Naive thymus-derived CD8-positive, alpha-beta T cell (primary cell): ENCODE data around the gene TMEM239. TPM values are rescaled to one million over a fixed set of nuclear protein-coding genes. Genes with fewer than 3 reads are reported as not detected.

Experiments used
- ATAC-seq, 2 donors: fragments of 150-1000 bp; cut with Tn5 transposase in 1 of 2; sonication (Bioruptor Pico), chemical (Tn5 transposase) in 1 of 2; 1 replicate in 1 of 2; 2 replicates in 1 of 2; pipeline ENCODE4 v1.10.0; 2021; ENCODE audit warnings: mild to moderate bottlenecking in 2 of 2, moderate library complexity in 2 of 2
- POLR2A ChIA-PET: fragments of 350-600 bp; sonication (Branson Sonifier 250); formaldehyde crosslinking; loops from one replicate; lab custom pipeline; 2021; ENCODE audit warnings: antibody characterized with exemption; lab: Charles Lee
- DNase-seq, 10 donors: peaks; one replicate each; pipeline versions ENCODE4 v3.0.0 to v3.0.0-alpha.2; 2020 to 2022
- H3K27ac Mint-ChIP-seq, 10 donors: one replicate each; pipeline ENCODE4 v1.8.0; 2020 to 2022; ENCODE audit warnings: mild to moderate bottlenecking in 10 of 10, mixed read lengths in 10 of 10, moderate library complexity in 4 of 10, inconsistent platforms in 1 of 10
- H3K27me3 Mint-ChIP-seq, 5 donors: one replicate each; pipeline ENCODE4 v1.8.0; 2021 to 2022; ENCODE audit warnings: mixed read lengths in 5 of 5
- H3K36me3 Mint-ChIP-seq, 3 donors: one replicate each; pipeline ENCODE4 v1.8.0; 2020 to 2022; ENCODE audit warnings: mixed read lengths in 3 of 3, mild to moderate bottlenecking in 2 of 3, inconsistent platforms in 1 of 3
- H3K4me1 Mint-ChIP-seq, 4 donors: one replicate each; pipeline ENCODE4 v1.8.0; 2021 to 2022; ENCODE audit warnings: mixed read lengths in 4 of 4
- H3K4me3 Mint-ChIP-seq, 10 donors: one replicate each; pipeline ENCODE4 v1.8.0; 2020 to 2022; ENCODE audit warnings: mild to moderate bottlenecking in 10 of 10, mixed read lengths in 10 of 10, moderate library complexity in 6 of 10, inconsistent platforms in 1 of 10
- H3K9me3 Mint-ChIP-seq, 9 donors: one replicate each; pipeline ENCODE4 v1.8.0; 2020 to 2022; ENCODE audit warnings: mixed read lengths in 9 of 9, mild to moderate bottlenecking in 3 of 9, inconsistent platforms in 1 of 9, moderate library complexity in 1 of 9
- polyA plus RNA-seq, 3 donors: library from polyadenylated mRNA; unstranded; fragments of 300-500 nt; fragmentation: Illumina TruSeq; gene quantifications; one replicate each; pipeline ENCODE4 v1.2.3, GENCODE V29; 2021
- total RNA-seq, 8 experiments: library from RNA in 2 of 8; stranded (reverse) in 2 of 8; gene quantifications; one replicate each; pipeline ENCODE4 v1.2.3 and lab custom pipeline; 2021 to 2026

The TMEM239 gene
- total and polyA plus RNA-seq, 5 experiments from 2014 or later: not detected

- H3K4me3 Mint-ChIP-seq: no peak overlapping the region
- H3K27me3 Mint-ChIP-seq: no peaks in the 10 kb centered on the region
- H3K9me3 Mint-ChIP-seq: no peaks in the 10 kb centered on the region
- peaks cover 0 to 4% (median 0%) of the 10 kb centered on the region in 3 donors for H3K36me3 Mint-ChIP-seq
- peaks cover 19 to 46% (median 29%) of the 10 kb centered on the region in 4 donors for H3K4me1 Mint-ChIP-seq
- ATAC-seq (no peak), DNase-seq (no peak)
- peak overlapping the region in 3 of 10 donors; percentile 12 to 73 (median 25) for H3K27ac Mint-ChIP-seq
- POLR2A ChIA-PET: no interaction called here
Observed at GRCh38 chr20:2845607-2846006, 29.4 kb downstream of the TMEM239 start.

DNA sequence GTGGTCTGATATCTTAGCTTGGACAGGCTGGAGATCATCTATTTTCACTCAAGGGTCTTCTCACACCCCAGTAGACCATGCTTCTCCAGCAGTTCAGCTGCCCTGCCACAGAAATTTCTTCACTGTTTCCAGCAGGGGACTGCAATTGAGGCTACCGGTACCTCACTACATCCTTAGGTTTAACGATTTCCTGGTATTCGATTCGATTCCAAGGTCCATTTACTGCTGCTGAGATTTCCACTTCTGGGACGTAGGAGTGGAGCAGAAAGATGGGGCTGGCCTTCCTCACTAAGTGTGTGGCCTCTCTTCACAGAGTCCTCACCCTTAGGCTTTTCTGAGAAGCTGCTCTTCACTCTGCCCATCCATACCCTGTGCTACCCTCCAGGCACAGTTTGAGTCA, 30.5 kb downstream of the TMEM239 start:
- Mint-ChIP-seq H3K4me1 (peaks cover 15 to 42% (median 27%) of the 10 kb centered on the region in 4 donors), H3K27ac (peak overlapping the region in 1 of 10 donors; percentile 35), H3K4me3 (no peak overlapping the region), H3K36me3 (peaks cover 0 to 4% (median 0%) of the 10 kb centered on the region in 3 donors), H3K27me3 (no peaks in the 10 kb centered on the region), H3K9me3 (no peaks in the 10 kb centered on the region)
- ATAC-seq: no peak
- no peak for DNase-seq
- POLR2A ChIA-PET: no interaction called here

GRCh38 chr20:2847802-2848201, 31.6 kb downstream of the TMEM239 start:
- Mint-ChIP-seq H3K4me1 (peaks cover 20 to 52% (median 35%) of the 10 kb centered on the region in 4 donors), H3K27me3 (no peaks in the 10 kb centered on the region), H3K9me3 (no peaks in the 10 kb centered on the region), H3K27ac (peak overlapping the region in 2 of 10 donors; percentile 10 to 39), H3K36me3 (peaks cover 0 to 4% (median 0%) of the 10 kb centered on the region in 3 donors), H3K4me3 (no peak overlapping the region)
- POLR2A ChIA-PET: no interaction called here
- ATAC-seq (no peak), DNase-seq (no peak)

DNA sequence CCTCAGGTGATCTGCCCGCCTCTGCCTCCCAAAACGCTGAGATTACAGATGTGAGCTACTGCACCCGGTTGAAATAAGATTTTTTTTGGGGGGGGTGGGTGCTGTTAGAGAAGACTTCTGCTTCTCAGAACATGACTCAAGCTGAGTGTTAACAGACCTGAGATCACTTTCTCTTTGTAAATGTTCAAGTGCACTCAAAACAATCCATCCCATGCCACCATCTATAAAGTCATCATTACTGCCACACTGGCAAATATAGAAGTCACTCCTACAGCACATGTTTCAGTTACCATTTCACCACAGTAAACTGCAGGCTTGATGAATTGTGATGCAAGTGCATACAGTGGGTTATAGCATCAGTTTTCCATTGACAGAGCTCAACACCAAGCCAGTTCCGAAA, 33.4 kb downstream of the TMEM239 start:
- Mint-ChIP-seq H3K27me3 (no peaks in the 10 kb centered on the region), H3K9me3 (no peaks in the 10 kb centered on the region), H3K36me3 (peaks cover 0 to 2% (median 0%) of the 10 kb centered on the region in 3 donors), H3K4me1 (peaks cover 13 to 46% (median 34%) of the 10 kb centered on the region in 4 donors), H3K27ac (peak overlapping the region in 1 of 10 donors; percentile 11), H3K4me3 (no peak overlapping the region)
- no peak for DNase-seq
- ATAC-seq: no peak
- POLR2A ChIA-PET: interaction anchor here (0.7 to 1.3 kb wide), 5 partner anchors 9 to 78 kb away, joined by 3 to 6 read pairs (median 4); partner anchors contain the start of genes PCED1A, PTPRA and VPS16

- Mint-ChIP-seq H3K4me1 (peaks cover 7 to 36% (median 23%) of the 10 kb centered on the region in 4 donors), H3K9me3 (no peaks in the 10 kb centered on the region), H3K27me3 (no peaks in the 10 kb centered on the region), H3K36me3 (peaks cover 0 to 2% (median 0%) of the 10 kb centered on the region in 3 donors), H3K4me3 (no peak overlapping the region), H3K27ac (peak overlapping the region in 4 of 10 donors; percentile 43 to 72 (median 60))
- ATAC-seq (no peak), DNase-seq (no peak)
- POLR2A ChIA-PET: interaction anchor here (0.6 to 3.9 kb wide), 3 partner anchors 11 to 44 kb away, joined by 3 to 15 read pairs (median 3); partner anchors contain the start of genes PCED1A and VPS16
Observed at GRCh38 chr20:2851086-2851485, 34.9 kb downstream of the TMEM239 start.

DNA sequence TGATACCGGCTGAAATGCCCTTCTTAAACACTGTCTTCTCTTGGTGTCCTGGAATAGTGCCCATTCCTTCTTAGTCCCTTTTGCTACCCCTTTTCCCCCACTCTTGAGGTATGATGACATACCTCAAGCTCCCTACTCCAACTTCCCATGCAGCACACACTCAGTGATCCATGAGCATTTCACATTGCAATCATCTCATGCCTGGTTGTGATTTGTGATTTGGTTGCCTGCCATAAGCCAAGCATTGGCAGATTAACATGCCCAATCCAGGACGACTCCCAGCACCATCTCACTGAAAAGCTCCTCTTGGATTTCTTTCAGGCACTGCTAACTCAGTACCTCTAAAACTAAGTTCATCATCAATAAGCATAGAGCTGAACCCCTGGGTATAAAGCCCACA, 42.4 kb downstream of the TMEM239 start:
- no peak overlapping the region for H3K27ac Mint-ChIP-seq
- ATAC-seq: no peak
- H3K9me3 Mint-ChIP-seq: no peaks in the 10 kb centered on the region

GRCh38 chr20:2859330-2860121, 43.4 kb downstream of the TMEM239 start:
- POLR2A ChIA-PET: no interaction called here
- H3K9me3 Mint-ChIP-seq: no peaks in the 10 kb centered on the region
- H3K27ac Mint-ChIP-seq: peak overlapping the region in 1 of 10 donors; percentile 10
- DNase-seq (no peak), ATAC-seq (no peak)
- no peak overlapping the region for H3K4me3 Mint-ChIP-seq
- H3K36me3 Mint-ChIP-seq: peaks cover 0 to 12% (median 1%) of the 10 kb centered on the region in 3 donors
- H3K4me1 Mint-ChIP-seq: peaks cover 3 to 12% (median 5%) of the 10 kb centered on the region in 4 donors
- H3K27me3 Mint-ChIP-seq: no peaks in the 10 kb centered on the region

More for the DNA sequence above, 42.4 kb downstream of the TMEM239 start:
- Mint-ChIP-seq H3K4me1 (peaks cover 0 to 9% (median 4%) of the 10 kb centered on the region in 4 donors), H3K4me3 (no peak overlapping the region), H3K36me3 (peaks cover 0 to 11% (median 1%) of the 10 kb centered on the region in 3 donors), H3K27me3 (no peaks in the 10 kb centered on the region)
- no peak for DNase-seq
- POLR2A ChIA-PET: interaction anchor here (0.6 kb wide), 1 partner anchor 9 kb away, joined by 5 read pairs; no protein-coding TSS in a partner anchor

DNA sequence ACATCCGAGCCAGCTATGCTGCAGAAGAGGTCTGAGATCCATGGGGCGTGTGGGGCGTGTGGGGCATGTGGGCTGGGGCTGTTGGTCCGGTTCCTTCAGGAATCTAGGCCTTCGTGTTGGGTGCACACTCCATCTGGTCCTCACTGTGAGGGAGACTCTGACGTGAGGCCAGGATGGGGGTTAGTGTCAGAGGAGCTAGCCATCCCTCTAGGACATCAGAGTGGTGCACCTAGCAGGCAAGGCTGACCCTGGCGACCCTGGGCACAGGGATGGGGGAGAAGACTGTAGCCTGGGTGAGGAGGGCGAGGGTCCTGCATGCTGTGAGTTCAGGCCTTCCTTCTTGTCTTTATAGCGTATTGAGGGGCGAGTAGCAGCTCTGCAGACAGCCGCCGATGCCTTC, 48.5 kb downstream of the TMEM239 start:
- no peak for DNase-seq
- Mint-ChIP-seq H3K4me3 (peak overlapping the region in 1 of 10 donors; percentile 43), H3K27ac (peak overlapping the region in 8 of 10 donors; percentile 19 to 90 (median 61)), H3K27me3 (no peaks in the 10 kb centered on the region), H3K4me1 (peaks cover 33 to 47% (median 42%) of the 10 kb centered on the region in 4 donors), H3K36me3 (peaks cover 0 to 12% (median 1%) of the 10 kb centered on the region in 3 donors), H3K9me3 (no peaks in the 10 kb centered on the region)
- POLR2A ChIA-PET: interaction anchor here (0.6 to 4.9 kb wide), 7 partner anchors 8 to 213 kb away, joined by 3 to 26 read pairs (median 5); partner anchors contain the start of genes NOP56, PCED1A, PTPRA and VPS16
- no peak for ATAC-seq

GRCh38 chr20:2865101-2865500, 48.9 kb downstream of the TMEM239 start:
- H3K9me3 Mint-ChIP-seq: no peaks in the 10 kb centered on the region
- peak in 1 of 10 donors; percentile 8 for DNase-seq
- no peak for ATAC-seq
- POLR2A ChIA-PET: interaction anchor here (0.6 to 4.9 kb wide), 8 partner anchors 8 to 213 kb away, joined by 3 to 26 read pairs (median 4); partner anchors contain the start of genes MRPS26, NOP56, PCED1A and PTPRA
- H3K27me3 Mint-ChIP-seq: no peaks in the 10 kb centered on the region
- peaks cover 0 to 12% (median 1%) of the 10 kb centered on the region in 3 donors for H3K36me3 Mint-ChIP-seq
- H3K27ac Mint-ChIP-seq: peak overlapping the region; percentile 71 to 90 (median 84)
- H3K4me1 Mint-ChIP-seq: peaks cover 33 to 47% (median 42%) of the 10 kb centered on the region in 4 donors
- H3K4me3 Mint-ChIP-seq: peak overlapping the region in 9 of 10 donors; percentile 3 to 74 (median 52)

- ATAC-seq: peak; percentile 90 to 96
Observed at GRCh38 chr20:2865630-2866029, 49.5 kb downstream of the TMEM239 start.

DNA sequence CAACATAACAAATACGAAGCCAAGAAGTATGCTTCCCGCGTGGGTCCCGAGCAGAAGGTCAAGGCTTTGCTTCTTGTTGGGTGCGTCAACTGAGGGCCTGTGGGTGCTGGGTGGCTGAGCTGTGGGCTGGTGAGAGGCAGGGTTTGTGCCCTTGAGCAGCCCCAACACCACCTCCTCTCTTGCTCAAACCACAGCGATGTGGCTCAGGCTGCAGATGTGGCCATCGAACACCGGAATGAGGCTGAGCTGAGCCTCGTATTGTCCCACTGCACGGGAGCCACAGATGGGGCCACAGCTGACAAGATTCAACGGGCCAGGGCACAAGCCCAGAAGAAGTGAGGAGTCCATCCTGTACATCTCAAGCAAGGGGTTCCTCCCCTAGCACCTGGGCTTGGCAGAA, 50.1 kb downstream of the TMEM239 start:
- DNase-seq (no peak), ATAC-seq (peak in 1 of 2 donors; percentile 26)
- H3K4me3 Mint-ChIP-seq: peak overlapping the region in 8 of 10 donors; percentile 8 to 74 (median 58)
- H3K27ac Mint-ChIP-seq: peak overlapping the region; percentile 71 to 90 (median 84)
- peaks cover 33 to 54% (median 48%) of the 10 kb centered on the region in 4 donors for H3K4me1 Mint-ChIP-seq
- H3K36me3 Mint-ChIP-seq: peaks cover 0 to 9% (median 0%) of the 10 kb centered on the region in 3 donors
- H3K9me3 Mint-ChIP-seq: no peaks in the 10 kb centered on the region
- no peaks in the 10 kb centered on the region for H3K27me3 Mint-ChIP-seq
- POLR2A ChIA-PET: interaction anchor here (0.5 to 4.9 kb wide), 6 partner anchors 26 to 294 kb away, joined by 3 to 26 read pairs (median 4); partner anchors contain the start of genes NOP56, PCED1A and VPS16

More at GRCh38 chr20:2865630-2866029, 49.5 kb downstream of the TMEM239 start:
- Mint-ChIP-seq H3K9me3 (no peaks in the 10 kb centered on the region), H3K36me3 (peaks cover 0 to 12% (median 1%) of the 10 kb centered on the region in 3 donors), H3K4me1 (peaks cover 33 to 50% (median 45%) of the 10 kb centered on the region in 4 donors), H3K27ac (peak overlapping the region; percentile 71 to 90 (median 84)), H3K4me3 (peak overlapping the region; percentile 29 to 74 (median 62)), H3K27me3 (no peaks in the 10 kb centered on the region)
- POLR2A ChIA-PET: interaction anchor here (1.1 to 4.9 kb wide), 7 partner anchors 9 to 214 kb away, joined by 3 to 26 read pairs (median 4); partner anchors contain the start of genes MRPS26, NOP56, PCED1A and VPS16
- DNase-seq: peak; percentile 22 to 83 (median 54)
